Measurements from ENCODE around the gene ULK2.

Gene ULK2

DNA sequence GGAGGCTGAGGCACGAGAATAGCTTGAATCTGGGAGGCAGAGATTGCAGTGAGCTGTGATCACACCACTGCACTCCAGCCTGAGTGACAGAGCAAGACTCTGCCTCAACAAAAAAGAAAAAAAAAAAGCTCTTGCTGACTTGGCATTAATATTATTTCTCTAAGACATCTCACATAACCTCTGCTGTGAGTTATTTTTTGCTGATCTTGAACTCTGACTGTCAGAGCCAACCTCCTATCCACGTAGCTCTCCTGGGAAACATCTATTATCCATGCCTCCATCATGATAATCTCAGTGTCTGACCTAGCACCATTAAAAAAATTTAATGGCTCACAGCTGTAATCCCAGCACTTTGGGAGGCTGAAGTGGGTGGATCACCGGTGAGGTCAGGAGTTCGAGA, 12.7 kb upstream of the ULK2 start:
- TF ChIP-seq, protein P1, sequence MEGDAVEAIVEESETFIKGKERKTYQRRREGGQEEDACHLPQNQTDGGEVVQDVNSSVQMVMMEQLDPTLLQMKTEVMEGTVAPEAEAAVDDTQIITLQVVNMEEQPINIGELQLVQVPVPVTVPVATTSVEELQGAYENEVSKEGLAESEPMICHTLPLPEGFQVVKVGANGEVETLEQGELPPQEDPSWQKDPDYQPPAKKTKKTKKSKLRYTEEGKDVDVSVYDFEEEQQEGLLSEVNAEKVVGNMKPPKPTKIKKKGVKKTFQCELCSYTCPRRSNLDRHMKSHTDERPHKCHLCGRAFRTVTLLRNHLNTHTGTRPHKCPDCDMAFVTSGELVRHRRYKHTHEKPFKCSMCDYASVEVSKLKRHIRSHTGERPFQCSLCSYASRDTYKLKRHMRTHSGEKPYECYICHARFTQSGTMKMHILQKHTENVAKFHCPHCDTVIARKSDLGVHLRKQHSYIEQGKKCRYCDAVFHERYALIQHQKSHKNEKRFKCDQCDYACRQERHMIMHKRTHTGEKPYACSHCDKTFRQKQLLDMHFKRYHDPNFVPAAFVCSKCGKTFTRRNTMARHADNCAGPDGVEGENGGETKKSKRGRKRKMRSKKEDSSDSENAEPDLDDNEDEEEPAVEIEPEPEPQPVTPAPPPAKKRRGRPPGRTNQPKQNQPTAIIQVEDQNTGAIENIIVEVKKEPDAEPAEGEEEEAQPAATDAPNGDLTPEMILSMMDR (IDR thresholded peaks at IDR 0.05): no peak
- no peak overlapping the region for H3K27ac ChIP-seq
- DNase-seq (ENCODE audit: low spot score): no peak
- H3K4me3 ChIP-seq: no peak overlapping the region

DNA sequence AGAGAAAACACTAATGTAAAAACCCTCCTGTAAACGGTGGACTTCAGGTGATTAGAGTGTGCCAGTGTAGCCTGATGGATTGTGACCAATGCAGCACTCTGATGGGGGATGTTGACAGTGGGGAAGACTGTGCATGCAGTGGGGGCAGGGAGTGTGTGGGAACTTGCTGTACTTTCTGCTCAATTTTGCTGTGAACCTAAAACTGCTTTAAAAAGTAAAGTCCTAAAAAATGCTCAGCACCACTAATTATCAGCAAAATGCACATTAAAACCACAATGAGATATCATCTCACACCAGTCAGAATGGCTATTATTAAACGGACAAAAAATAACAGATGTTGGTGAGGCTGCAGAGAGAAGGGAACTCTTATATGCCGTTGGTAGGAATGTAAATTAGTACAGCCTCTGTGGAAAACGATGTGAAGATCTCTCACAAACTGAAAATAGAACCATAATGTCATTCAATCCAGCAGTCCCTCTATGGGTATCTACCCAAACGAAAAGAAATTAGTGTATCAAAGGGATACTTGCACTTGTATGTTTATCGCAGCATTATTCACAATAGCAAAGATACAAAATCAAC, 9.7 kb upstream of the ULK2 start:
- TF ChIP-seq, protein P1 (IDR thresholded peaks at IDR 0.05): no peak
- H3K4me3 ChIP-seq: no peak overlapping the region
- H3K27ac ChIP-seq: no peak overlapping the region
- no peak for DNase-seq (ENCODE audit: low spot score)

DNA sequence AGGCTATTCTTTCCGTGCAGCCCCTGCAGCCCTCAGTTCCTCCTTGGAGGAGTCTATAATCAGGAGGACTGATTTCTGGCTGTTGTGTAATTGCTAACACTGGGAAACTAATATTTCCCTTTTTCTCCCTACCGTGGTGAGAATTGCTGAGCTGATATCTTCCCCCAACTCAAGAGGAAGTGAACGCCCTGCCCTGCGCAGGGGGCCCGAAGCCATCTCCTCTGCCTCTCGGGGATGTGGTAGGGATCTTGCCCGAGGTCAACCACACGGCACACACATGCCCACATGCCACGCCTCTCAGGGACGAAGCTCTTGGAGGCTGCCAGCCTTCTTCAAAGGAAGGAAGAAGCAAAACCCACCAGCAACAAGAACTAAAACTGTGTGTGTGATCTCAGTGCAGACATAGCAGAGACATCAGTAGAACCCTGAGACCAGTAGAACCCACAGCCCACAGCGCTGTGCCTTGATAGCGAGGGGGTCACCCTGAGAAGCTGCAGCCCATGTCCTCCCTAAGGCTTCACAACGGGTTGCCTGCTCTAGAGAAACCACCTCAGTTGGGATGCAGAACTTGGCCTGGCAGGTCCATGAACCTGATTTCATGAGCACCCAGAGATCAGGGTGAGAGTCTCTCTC, 8.9 kb upstream of the ULK2 start:
- no peak for DNase-seq (ENCODE audit: low spot score)
- TF ChIP-seq, protein P1 (IDR thresholded peaks at IDR 0.05): no peak
- Histone ChIP-seq H3K27ac (no peak overlapping the region), H3K4me3 (no peak overlapping the region)

DNA sequence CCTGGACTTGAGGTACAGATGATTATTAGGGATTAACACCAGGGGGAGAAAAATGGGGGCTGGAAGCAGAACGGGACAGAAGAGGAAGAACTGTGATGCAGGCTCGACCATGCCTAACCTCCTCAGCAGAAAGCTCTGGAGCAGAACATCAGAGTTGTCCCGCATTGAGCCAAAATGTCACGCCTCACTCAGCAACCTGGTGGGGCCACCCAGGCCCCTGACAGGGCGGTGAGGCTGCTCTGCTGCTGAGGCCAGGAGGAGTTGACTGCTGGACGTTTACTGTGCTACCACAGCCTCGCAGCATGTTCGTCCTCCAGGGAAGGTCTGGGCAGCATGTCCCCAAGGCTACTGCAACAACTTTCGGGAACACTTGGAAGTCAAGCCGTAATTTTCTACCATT, 6.5 kb upstream of the ULK2 start:
- H3K27ac ChIP-seq: no peak overlapping the region
- H3K4me3 ChIP-seq: no peak overlapping the region
- TF ChIP-seq, protein P1 (IDR thresholded peaks at IDR 0.05): no peak
- DNase-seq (ENCODE audit: low spot score): no peak

DNA sequence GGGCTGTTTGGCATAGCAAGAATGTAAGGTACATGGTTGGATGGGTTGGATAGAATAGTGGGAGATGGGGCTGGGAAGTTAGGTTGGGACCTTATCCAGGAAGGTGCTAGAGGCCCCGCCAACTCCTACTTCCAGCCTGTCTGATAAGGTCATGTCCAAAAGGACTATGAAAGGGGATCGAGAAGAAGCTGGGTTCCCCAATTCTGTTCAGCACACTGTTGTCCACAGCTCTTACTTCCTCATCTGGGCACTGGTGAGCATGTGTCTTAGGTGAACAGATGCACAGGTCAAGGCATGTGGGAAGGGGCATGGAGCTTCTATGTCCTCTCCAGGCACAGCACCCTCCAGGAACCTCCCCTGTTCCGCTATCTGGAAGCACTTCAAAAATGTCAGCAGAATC, 5.6 kb upstream of the ULK2 start:
- DNase-seq (ENCODE audit: low spot score): no peak
- no peak overlapping the region for H3K27ac ChIP-seq
- no peak overlapping the region for H3K4me3 ChIP-seq
- TF ChIP-seq, protein P1 (IDR thresholded peaks at IDR 0.05): no peak

DNA sequence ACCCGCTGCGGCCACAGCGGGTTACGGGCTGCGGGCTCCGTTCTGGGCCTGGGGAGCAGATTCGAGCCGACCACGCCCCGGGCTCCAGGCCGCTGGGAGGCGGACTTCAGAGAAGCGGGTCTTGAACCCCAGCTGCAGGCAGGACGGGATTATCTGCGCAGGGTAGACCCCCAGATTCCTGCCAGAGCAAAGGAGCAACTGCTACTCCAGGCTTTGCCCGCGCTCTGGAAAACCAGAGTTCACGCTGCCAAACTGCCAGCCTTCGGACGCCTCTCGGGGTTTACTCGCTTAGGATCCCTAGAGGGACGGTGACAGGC, 301 bp upstream of the ULK2 start:
- DNase-seq (ENCODE audit: low spot score): no peak
- H3K4me3 ChIP-seq: peak overlapping the region; percentile 93
- peak overlapping the region; percentile 82 to 89 for H3K27ac ChIP-seq
- TF ChIP-seq, protein P1 (IDR thresholded peaks at IDR 0.05): no peak

DNA sequence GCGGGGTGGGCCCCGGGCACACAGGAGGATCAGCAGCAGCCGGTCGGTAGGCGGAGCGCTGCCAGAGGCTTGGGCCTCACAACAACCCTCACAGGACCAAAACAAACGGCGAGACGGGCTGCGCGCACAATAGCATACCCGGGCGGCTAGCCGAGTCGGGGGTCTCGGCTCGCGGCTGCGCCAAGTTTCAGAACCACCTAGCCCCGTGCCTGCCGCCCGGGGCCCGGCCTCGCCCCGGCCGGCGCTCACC, 732 bp downstream of the ULK2 start:
- Histone ChIP-seq H3K27ac (peak overlapping the region; percentile 82 to 89), H3K4me3 (peak overlapping the region; percentile 93)
- DNase-seq (ENCODE audit: low spot score): peak; percentile 82
- TF ChIP-seq, protein P1 (IDR thresholded peaks at IDR 0.05): no peak

Data from coronary artery (tissue), 2 donors.